C4-2B (cell line): ENCODE data around the gene RRAD.

Source experiments
- ZFX ChIP-seq: fragments of 450-650 bp; IDR thresholded peaks from 2 replicates; pipeline ENCODE4 v1.6.1; 2017
- TF ChIP-seq, protein P1 (sequence below): fragments of 450-650 bp; conservative IDR thresholded peaks from 2 replicates; pipeline ENCODE4 v1.5.1; 2017; ENCODE audit warnings: mild to moderate bottlenecking

DNA sequence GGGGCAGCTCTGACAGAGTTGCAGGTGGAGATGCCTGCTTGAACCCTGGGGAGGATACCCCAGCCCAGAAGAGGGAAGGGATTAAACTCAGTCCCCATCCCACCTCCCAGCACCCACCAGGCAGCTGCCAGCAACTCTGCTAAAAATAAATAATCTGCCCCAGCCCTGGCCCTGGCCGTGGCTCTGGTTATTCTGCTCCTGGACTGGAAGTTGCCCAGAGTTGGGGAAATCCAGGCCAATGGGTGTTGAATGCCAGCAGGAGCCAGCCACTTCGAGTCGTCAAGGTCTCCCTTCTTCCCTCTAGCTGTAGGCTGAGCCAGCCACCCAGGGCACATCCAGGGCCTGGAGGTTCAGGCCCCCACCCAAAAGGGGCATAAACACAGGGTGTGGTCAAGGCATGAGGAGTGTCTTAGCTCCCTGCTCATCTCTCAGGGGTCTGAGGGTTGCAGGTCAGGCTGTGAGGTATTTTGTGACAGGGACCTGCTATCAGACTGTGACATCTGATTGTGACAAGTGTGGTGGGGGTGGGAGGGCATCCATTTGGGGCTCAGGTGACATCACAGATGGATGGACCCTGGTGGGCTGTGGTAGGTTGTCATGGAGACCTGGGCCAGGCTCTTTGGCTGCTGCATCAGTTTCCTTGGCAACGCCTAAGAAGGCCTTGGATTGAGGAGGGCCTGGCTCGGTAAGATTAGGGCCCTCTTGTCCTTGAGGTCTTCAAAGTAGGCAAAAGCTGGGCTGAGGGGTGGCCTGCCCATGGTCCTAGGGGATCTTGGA is 1.0 kb upstream of the RRAD start:
- TF ChIP-seq, protein P1, sequence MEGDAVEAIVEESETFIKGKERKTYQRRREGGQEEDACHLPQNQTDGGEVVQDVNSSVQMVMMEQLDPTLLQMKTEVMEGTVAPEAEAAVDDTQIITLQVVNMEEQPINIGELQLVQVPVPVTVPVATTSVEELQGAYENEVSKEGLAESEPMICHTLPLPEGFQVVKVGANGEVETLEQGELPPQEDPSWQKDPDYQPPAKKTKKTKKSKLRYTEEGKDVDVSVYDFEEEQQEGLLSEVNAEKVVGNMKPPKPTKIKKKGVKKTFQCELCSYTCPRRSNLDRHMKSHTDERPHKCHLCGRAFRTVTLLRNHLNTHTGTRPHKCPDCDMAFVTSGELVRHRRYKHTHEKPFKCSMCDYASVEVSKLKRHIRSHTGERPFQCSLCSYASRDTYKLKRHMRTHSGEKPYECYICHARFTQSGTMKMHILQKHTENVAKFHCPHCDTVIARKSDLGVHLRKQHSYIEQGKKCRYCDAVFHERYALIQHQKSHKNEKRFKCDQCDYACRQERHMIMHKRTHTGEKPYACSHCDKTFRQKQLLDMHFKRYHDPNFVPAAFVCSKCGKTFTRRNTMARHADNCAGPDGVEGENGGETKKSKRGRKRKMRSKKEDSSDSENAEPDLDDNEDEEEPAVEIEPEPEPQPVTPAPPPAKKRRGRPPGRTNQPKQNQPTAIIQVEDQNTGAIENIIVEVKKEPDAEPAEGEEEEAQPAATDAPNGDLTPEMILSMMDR: no peak
- TF ChIP-seq ZFX: no peak
